ENCODE measurements around the gene PSENEN. TPM values are rescaled to one million over a fixed set of nuclear protein-coding genes. Genes with fewer than 3 reads are reported as not detected.

Gene PSENEN
- total and polyA plus RNA-seq, 2 of the 8 experiments (the other 6 are each of a cell fraction or from before 2014, with no cell fraction given), result 66.7 to 75.3 TPM

GRCh38 chr19:35777961-35778360 lies 32.5 kb downstream of the PSENEN start:
- CTCF ChIA-PET (ENCODE audit: partially characterized antibody), result interaction anchor here (1.0 to 1.2 kb wide), 6 partner anchors 8 to 153 kb away, joined by 3 to 5 read pairs (median 4); no protein-coding TSS in a partner anchor
- 84% methylated on average over 7 of the region's 7 CpGs; no CpG with 5 or more reads in 1 of the 2 experiments for WGBS, 2 experiments (ENCODE audit: extremely low coverage in 1 of 2, insufficient coverage in 1 of 2, insufficient read length in 1 of 2, insufficient replicate concordance in 2 of 2, low coverage in 1 of 2, low lambda C conversion rate in 2 of 2, missing lambda C conversion rate in 1 of 2)
- Histone ChIP-seq H3K79me1 (ENCODE audit: low read depth, low read length) (no peaks in the 10 kb centered on the region; the same call in 1 of the 2 replicates), H3K79me2 (ENCODE audit: control insufficient read depth in 1 of 2, insufficient read depth in 2 of 2, low read length in 2 of 2) (no peaks in the 10 kb centered on the region), H2BK120ac (replicated peaks; ENCODE audit: low read depth, low read length) (no peak overlapping the region), H4K8ac (ENCODE audit: extremely low read depth, insufficient read depth, low read length) (no peak overlapping the region), H3K56ac (replicated peaks; ENCODE audit: insufficient read length, low read depth, low read length) (no peak overlapping the region), H3K9ac (replicated peaks in 1 of 4; ENCODE audit: extremely low read depth in 1 of 4, low read depth in 3 of 4, low read length in 3 of 4) (no peak overlapping the region), H3K4ac (replicated peaks; ENCODE audit: insufficient read length, low read depth, low read length) (no peak overlapping the region), H3K4me3 (ENCODE audit: extremely low read depth in 1 of 4, insufficient read depth in 2 of 4, low read depth in 3 of 4, low read length in 4 of 4) (peak overlapping the region in 1 of 4 experiments; percentile 3; a peak in 2 of 8 replicates), H4K91ac (replicated peaks; ENCODE audit: insufficient read length, low read length) (peak overlapping the region; percentile 10), H3K27me3 (replicated peaks in 1 of 4; ENCODE audit: control insufficient read depth in 3 of 4, extremely low read depth in 1 of 4, insufficient read depth in 3 of 4, low read length in 3 of 4) (peaks cover 0 to 9% (median 7%) of the 10 kb centered on the region in 4 experiments; a peak in 3 of 7 replicates), H2AFZ (ENCODE audit: low read length) (no peak overlapping the region), H3K23ac (ENCODE audit: insufficient read length) (no peak overlapping the region), H3K14ac (ENCODE audit: insufficient read length) (no peak overlapping the region), H2BK15ac (ENCODE audit: low read length) (no peak overlapping the region; the same call in 1 of the 2 replicates), H4K20me1 (replicated peaks in 1 of 2; ENCODE audit: control insufficient read depth in 1 of 2, insufficient read depth in 2 of 2, low read length in 2 of 2) (peaks cover 0 to 3% of the 10 kb centered on the region in 2 experiments), H2AK5ac (ENCODE audit: low read depth, low read length) (no peak overlapping the region), H3K4me1 (replicated peaks in 1 of 4; ENCODE audit: control insufficient read depth in 3 of 4, insufficient read depth in 4 of 4, low read length in 3 of 4) (peaks cover 0 to 25% (median 20%) of the 10 kb centered on the region in 4 experiments; a peak in 6 of 7 replicates), H4K5ac (ENCODE audit: insufficient read length, low read depth, low read length) (no peak overlapping the region), H2BK5ac (ENCODE audit: low read depth, low read length) (0 out of 2 replicates have a peak overlapping the region, but pooled peaks have one; percentile 3), H3K27ac (ENCODE audit: low read depth, low read length) (no peak overlapping the region), H3K23me2 (ENCODE audit: low read depth, low read length) (peaks cover 4% of the 10 kb centered on the region; the same call in 1 of the 2 replicates), H2BK20ac (ENCODE audit: low read length) (no peak overlapping the region), H3K36me3 (ENCODE audit: control insufficient read depth in 2 of 4, insufficient read depth in 4 of 4, low read length in 3 of 4) (no peaks in the 10 kb centered on the region), H3K4me2 (ENCODE audit: insufficient read depth in 1 of 2, low read depth in 2 of 2, low read length in 2 of 2) (peak overlapping the region in 1 of 2 experiments; percentile 82; a peak in 2 of 4 replicates), H3K18ac (ENCODE audit: extremely low read depth, low read length) (no peak overlapping the region), H3K9me3 (ENCODE audit: insufficient read depth in 2 of 2, low read depth in 1 of 2, low read length in 1 of 2) (no peaks in the 10 kb centered on the region), H2BK12ac (ENCODE audit: low read depth, low read length) (no peak overlapping the region)
- TF ChIP-seq SP2 (IDR thresholded peaks at IDR 0.05; ENCODE audit: low read length), result no peak
- FAIRE-seq, result no peak
- POLR2A ChIA-PET (ENCODE audit: partially characterized antibody), result interaction anchor here (1.0 to 3.1 kb wide), 6 partner anchors 11 to 37 kb away, joined by 3 to 7 read pairs (median 4); partner anchors contain the start of genes HSPB6, PSENEN and U2AF1L4
- no peak for DNase-seq (ENCODE audit: low read depth in 1 of 2, low spot score in 2 of 2)

Data from H1 (cell line).